ENCODE results near the gene TRIP4.
"Not testable (repeated sequence)": the region's sequence is repeated elsewhere in the genome, so short reads cannot be mapped to it uniquely, and the experiment has no call there.

Gene TRIP4

DNA sequence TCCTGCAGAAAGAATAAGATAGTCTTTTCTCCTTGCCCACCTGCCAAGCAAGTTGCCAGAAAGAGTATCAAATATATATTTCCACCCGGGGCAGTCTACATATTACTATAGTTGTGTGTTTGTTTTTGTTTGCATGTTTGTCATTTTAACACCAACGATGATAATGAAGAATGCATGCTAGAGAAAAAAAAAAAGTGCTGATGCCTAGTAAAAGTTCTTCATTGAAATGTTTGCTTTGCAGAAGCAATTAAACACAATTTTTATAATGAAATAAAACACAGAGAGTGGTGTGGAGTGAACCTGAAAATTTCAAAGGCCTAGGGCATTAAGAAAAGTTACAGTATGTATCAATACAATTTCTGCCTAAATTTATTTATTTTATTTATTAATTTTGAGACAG, 3.9 kb upstream of the TRIP4 start:
- no peak for DNase-seq

DNA sequence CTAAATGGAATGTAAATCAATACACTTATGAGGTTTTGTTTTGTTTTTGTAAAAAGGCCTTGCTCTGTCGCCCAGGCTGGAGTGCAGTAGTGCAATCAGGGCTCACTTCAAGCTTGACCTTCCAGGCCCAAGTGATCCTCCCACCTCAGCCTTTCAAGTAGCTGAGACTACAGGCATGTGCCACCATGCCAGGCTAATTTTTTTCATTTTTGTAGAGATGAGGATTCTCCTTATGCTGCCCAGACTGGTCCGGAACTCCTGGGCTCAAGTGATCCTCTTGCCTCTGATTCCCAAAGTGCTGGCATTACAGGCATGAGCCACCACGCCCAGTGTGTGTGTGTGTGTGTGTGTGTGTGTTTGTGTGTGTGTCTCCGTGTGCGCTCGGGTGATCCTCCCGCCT, 1.3 kb upstream of the TRIP4 start:
- DNase-seq: no peak

DNA sequence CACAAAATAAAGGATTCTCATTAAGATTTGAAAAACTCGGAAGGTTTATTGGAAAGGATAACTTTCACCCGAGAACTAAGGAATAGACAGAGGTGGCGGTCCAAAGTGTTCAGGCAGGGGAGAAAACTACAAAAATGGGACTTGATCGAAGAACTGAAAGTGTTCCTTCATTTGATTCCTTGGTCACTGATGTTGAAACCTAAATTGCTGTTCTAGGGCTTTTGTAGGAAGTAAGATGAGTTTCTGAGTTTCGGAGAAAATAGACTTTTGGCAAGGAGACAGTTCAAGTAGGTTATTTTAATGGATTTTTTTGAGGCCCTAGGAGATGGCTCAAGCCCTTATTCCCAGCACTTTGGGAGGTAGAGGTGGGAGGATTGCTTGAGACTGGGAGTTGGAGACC, 1.4 kb downstream of the TRIP4 start:
- no peak for DNase-seq

DNA sequence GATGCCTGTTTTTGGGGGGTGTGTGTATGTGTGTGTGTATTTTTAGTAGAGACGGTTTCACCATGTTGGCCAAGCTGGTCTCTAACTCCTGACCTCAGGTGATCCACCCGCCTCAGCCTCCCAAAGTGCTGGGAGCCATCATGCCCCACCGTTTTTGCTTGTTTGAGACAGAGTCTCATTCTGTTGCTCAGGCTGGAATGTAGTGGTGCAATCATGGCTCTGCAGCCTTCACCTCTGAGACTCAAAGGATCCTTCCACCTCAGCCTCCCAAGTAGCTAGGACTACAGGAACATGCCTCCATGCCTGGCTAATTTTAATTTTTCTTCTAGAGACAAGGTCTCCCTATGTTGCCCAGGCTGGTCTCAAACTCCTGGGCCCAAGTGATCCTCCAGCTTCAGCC, 4.8 kb downstream of the TRIP4 start:
- not testable (repeated sequence) for DNase-seq

DNA sequence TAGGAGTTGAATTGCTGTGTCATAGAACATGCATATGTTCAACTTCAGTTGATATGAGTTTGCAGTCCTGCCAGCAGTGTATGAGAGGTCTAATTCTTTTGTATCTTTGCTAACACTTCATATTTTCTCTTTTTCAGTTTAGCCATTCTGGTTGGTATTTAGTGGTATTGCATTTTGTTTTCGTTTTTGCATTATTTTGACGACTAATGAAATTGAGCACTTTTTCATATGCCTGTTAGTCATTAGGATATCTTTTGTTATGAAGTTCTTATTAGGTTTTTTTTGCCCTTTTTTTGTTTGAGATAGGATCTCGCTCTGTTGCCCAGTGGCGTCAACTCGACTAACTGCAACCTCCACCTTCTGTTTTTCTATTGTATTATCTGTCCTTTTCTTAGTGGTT, 9.2 kb downstream of the TRIP4 start:
- DNase-seq: no peak

DNA sequence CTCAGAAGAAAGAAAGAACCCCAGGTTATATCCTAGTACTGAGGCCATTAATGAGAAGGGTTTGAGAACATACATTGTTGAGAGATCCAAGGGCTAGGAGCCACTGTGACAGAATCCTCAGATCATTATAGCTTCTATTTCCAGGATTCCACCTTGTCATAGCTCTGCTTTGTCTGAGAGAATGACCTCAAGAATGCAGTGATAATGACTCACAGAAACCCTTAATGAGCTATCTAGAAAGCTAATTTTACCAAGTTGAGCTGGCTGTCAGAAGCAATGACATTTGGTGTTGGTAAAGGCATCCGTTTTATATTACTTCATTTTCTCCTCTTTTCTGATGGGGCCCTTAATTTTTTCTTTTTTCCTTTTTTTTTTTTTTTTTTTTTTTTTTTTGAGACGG, 10.9 kb downstream of the TRIP4 start:
- DNase-seq: no peak

DNA sequence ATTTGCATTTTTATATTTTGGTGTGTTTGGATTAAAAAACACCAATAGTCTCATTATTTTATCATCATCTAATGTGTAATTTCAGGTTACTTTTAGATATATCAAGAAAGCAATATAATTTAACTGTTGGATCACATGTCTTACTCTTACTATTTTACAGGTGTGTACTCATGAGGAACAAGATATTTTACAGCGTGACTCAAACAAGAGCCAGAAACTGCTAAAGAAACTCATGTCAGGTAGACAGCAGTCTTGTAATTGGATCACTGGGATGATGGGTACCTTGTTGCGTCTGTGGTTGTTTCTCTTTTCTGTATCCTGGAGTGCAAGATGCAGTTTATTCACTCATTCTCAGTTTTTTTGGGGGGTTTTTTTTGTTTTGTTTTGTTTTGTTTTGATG, 12.9 kb downstream of the TRIP4 start:
- DNase-seq: no peak

DNA sequence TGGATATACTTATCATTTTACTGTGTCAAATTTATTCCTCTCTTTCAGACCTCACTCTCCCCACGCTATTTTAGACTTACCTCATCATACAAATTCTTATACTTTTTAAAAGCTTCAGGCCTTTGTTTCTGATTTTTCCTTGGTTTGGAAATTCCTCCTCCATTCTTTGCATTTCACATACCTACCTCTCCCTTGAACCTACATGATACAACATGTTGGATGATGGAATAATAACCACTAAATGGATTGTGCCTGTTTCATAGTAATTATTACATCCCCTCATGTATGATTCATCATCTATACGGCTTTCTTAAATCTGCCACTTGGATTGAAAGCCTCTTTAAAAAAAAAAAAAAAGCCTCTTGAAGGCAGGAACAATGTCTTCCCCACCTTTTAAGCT, 24.6 kb downstream of the TRIP4 start:
- DNase-seq: no peak

DNA sequence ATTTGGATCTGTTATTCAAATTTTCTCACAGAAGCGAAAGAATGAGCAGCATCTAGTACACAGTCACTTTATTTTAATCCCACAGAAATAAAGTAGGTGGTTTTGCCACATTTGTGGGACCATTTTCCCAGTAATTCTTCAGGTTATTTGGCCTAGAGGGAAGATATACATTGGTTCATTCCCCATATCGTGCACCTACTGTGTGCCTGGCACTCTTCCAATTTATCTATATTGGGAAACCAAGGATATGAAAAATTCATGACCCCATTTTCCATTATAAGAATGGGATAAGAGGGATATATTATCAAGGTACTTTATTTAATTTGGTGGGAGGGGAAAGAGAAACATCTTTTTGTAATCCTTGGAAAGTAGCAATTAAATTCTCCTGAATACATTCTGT, 35.1 kb downstream of the TRIP4 start:
- DNase-seq: no peak

DNA sequence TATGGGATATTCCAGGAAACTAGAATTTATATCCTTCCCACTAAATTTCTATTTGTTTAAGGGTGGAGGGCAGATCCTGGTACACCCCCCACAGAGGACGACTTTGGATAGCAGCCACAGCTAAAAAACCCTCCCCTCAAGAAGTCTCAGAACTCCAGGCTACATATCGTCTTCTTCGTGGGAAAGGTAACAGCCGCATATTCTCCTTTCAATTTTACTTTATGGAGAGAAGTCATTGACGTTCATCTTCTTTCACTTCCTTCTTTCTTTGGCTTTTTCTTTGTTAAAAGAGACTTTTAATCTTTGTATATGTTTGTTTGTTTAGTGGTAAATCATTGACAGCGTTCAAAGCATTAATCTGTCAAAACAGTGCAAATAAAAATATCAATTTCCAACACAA, 36.3 kb downstream of the TRIP4 start:
- DNase-seq: no peak

DNA sequence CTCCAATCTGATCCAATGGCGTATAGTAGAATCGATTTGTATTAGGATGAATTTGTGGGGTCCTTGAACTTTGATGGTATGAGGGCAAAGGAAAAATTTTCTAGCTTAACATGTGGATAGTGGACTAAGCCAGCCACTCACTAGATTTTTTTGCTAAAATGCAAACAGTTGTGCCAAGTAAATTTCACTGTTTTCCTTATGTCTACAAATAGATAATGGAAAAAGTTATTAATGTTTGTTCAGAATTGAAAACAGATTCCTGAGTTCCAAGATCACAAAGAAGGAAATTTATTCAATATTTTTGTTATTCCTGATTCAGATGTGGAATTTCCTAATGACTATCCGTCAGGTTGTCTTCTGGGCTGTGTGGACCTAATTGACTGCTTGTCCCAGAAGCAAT, 37.6 kb downstream of the TRIP4 start:
- no peak for DNase-seq

DNA sequence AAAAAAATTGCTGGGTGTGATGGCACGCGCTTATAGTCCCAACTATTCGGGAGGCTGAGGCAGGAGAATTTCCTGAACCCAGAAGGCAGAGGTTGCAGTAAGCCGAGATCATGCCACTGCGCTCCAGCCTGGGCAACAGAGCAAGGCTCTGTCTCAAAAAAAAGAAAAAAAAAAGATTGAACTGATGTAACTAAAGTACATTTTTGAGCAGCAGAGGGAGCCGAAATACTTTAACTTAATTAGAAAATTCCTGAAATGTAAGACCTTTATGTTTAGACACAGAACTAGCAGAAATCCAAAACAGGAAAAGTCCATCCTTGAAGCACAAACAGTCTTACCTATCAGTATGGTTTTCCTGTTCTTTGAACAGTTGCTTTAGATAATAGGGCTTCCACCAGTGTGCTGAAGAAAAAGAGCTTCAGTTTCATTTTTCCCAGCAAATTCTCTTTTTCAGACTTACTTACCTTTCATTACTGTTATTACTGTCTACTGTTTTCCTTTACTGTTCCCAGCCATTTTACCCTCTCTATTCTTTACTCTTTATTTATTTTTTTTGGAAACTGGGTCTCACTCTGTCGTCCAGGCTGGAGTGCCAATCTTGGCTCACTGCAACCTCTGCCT, 39.3 kb downstream of the TRIP4 start:
- peak in 1 of 2 donors; percentile 58 for DNase-seq

DNA sequence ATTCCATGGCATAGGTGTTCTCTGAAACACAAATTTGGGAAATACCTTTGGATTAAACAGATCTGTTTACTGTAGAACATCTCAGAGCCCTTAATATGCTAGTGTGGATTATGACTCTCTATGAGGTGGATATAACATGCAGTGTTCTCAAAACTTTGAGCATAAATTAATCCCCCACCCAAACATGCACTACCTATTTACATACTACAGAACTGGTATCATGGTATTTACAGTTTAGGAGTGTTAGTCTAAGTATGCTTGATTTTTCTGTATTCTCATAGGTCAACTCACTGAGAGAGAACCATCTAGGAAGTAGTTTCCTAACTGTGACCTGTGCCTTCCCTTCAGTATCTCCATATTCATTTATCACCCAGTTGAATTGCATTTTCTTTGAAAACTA, 41.8 kb downstream of the TRIP4 start:
- no peak for DNase-seq

DNA sequence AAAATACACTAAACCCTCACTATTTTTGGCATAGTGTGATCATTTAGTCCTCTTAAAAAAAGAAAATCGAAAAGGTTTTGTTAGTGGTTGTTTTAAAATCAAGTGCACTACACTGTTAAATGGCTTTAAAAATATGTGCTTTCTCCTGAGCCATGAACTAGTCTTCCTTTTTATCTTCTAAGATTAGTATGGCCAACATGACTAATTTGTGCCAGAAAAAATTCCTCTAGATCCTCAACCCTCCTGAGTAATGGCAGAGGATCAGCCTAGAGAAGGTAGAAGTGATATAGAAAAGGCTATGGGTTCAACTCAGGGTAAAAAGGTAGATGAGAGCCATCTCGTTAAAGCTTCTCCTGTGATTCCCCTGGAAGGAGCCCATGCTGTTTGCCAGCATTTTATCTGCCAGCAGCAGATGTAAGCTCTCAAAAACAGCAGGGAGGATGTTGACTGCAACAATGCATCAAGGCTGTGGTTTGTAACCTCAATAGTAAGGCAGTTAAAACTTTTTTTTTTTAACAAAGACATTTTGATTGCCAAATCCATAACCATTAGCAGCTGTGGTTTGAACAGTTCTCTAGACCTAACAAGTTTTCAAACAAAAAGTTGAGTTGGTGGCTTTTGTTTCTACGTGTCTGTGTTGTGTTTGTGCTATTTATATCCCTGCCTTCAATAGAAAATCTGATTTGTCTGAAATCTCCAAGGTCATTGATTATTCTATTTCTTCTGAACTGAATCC, 42.5 kb downstream of the TRIP4 start:
- DNase-seq: no peak

DNA sequence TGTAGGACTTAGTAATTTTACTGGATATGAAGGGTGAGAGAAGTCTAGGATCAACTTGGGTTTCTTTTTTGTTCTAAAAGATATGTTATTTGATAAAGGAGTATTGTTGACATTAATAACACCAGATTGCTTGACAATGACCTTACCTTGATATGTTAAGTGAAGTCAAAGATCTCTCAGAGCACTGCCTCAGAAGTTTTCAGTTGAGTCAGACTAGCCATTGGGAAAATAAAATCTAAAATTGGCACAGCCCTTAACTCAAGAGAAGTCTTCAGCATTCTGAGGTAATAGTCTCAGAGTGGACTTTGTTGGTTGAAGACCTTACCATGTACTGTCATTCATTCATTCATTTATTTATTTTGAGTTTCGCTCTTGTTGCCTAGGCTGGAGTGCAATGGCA, 50.3 kb downstream of the TRIP4 start:
- DNase-seq: no peak

DNA sequence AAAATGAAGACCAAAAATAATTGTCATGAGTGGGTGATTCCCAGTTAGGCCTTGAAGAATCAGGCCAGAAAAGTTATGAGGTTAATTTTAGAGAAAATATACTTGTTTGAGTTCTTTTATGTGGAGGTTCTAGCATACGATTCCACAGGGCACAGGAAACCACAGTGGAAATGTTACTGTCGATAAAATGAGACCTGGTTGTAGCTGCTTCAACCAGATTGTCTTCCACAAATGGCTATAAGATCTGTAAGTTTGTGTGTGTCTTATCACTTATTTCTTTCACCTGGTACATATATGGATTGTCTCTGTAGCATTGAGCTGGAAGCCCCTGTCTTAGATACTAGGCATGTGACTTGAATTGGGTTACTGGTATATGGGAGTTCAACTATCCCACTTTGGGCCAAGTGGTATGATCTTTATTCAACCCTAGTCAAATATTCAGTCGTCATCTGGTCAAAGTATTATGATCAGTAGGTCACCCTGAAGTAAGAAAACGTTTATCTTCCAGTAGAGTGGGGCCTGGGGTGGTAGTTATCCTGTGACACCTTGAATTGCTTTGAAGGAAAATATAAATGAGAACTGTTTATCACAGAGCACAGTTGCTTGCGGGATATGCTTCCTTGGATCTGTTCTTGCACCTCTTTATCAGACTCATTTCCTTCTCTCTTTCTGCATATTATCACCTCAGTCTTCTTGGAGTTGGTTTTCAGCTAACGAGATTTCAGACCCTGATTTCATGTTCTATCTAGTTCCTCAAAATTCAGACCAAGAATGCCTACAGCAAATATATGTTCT, 51.2 kb downstream of the TRIP4 start:
- DNase-seq: no peak

DNA sequence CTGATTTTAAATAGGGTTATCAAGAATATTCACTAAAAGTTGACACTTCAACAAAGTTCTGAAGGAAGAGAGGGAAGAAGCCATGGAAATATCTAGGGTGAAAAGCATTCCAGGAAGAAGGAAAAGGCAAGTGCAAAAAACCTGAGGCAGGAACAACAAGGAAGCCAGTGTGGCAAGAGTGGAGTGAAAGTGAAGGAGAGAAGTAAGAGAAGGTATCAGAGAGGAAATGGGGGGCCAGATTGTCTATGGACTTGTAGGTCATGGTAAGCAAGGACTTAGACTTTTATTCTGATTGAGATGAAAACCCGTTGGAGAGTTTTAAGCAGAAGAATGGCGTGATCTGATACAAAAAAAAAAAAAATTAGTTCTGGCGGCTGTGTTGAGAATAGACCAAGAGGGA, 54.2 kb downstream of the TRIP4 start:
- DNase-seq: no peak

DNA sequence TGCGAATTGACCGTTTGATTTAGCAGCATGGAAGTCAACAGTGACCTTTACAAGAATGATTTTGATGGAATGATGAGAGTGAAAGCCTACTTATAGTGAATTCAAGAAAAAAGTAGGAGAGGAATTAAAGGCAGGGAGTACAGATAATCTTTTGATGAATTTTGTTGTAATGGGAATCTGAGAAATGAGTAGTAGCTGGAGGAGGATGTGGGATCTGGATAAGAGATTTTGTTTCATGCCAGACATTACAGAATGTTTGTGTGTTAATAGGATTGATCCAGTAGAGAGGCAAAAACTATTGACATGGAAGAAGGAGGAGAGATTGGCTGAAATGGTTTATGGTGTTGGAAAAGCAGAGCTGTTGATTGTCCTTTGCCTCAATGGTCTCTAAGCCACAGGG, 55.4 kb downstream of the TRIP4 start:
- no peak for DNase-seq

DNA sequence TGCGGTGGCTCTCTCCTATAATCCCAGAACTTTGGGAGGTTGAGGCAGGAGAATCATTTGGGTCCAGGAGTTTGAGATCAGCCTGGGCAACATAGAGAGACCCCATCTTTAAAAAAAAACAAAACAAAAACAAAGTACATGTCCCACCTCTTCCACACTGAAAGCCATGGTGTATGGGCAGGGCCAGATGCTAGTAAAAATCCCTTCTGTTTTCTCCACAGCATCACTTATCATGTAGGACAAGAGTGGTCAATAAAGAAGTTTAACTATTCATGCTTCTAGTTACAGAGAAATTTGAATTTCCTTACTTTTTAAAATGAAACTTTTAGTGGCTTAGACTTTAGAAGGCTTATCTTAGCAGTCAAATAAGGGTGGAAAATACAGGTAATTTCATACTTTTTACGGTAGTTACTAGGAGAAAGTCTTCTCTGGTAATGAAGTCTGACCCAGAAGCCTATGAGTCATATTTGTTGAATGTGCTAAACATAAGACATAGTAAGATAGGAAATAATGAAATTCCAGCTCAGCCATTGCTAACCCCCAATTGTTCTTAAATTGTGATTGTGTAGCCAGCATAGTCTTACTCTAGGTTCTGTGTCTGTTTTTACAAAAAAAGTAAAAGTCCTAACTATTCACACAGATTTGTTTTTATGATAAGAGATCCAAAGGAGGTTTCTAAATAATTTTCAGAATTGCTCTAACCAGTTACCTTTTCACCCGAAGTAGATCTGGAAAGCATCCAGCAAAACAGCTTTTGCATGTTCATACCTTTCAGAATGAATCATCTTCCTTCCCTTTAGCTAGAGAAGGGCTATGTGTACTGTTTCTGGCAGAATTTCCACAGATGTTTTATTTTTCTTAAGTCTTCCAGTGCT, 56.3 kb downstream of the TRIP4 start:
- DNase-seq: no peak

DNA sequence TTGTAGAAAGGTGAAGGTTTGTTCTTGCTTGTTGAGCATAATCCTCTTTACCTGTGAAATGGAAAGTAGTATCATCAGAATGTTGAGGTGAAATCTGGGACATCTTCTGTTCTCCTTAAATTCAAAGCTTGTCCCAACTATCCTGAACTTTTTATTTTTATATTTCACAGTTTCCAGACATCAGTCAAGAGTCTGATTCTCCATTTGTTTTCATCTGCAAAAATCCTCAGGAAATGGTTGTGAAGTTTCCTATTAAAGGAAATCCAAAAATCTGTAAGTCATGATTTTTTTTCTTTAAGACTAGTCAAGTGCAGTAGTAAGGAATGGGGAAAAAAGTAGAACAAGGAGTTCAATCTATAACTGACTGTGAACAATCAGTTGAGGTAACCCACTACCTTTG, 57.2 kb downstream of the TRIP4 start:
- no peak for DNase-seq

DNA sequence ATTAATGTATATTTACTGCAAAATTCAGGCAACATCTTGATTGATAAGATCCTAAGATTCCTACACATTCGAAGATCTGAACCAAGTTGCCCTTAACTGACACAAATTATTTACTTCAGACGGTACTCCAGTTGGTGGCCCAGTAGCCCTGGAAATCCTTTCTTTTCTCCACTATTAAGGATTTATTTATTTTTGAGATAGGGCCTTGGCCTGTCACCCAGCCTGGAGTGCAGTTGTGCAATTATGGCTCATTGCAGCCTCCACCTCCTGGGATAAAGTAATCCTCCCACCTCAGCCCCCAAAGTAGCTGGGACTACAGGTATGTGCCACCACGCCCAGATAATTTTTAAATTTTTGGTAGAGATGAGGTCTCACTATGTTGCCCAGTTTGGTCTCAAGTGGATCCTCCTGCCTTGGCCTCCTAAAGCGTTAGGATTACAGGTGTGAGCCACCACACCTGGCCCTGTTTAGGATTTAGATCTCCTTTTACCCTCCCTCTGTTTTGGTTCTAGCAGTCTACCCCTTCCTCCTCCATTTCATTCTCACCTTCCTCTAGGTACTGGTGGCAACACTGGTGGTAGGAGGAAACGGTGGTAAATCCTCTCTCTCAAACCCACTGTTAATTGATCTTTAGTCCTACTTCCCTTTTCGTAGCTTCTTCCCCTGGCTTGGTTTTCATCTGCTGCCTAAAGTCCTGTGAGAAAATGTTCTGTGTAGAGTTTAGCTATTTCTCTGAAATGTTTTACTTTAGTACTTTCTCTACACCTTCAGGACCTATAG, 60.1 kb downstream of the TRIP4 start:
- no peak for DNase-seq

DNA sequence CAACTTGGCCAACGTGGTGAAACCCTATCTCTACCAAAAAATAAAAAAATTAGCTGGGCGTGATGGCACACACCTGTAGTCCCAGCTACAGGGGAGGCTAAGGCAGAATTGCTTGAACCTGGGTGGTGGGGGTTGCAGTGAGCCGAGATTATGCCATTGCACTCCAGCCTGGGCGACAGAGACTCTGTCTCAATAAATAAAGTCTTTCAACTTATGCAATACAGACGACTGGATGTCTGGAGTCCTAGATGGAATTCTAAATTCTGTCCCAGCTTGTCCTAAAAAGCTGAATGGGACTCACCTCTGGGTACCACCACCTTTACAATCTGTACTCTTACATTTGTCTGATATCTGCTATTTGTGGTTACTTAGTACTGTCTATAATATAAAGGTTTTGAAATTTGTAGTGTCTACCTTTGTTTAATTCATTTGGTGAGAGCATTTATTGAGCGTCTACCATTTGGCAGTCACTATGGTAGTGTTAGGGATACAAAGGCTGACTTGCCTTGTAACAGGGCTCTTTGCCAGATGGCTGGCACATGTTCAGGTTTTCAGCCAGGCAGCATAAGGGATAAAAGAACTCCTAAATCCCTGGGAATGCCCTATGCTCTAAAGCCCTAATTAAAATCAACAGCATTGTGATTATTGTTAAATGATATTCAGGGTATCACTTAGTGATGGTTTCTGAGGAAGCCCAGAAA, 65.5 kb downstream of the TRIP4 start:
- DNase-seq: peak; percentile 46 to 49

Measured in hippocampal formation (tissue), 2 donors.